Measurements from ENCODE around the gene BANP. TPM values are rescaled to one million over a fixed set of nuclear protein-coding genes. Genes with fewer than 3 reads are reported as not detected.
"Not testable (repeated sequence)": the region's sequence is repeated elsewhere in the genome, so short reads cannot be mapped to it uniquely, and the experiment has no call there.

The BANP gene
- 14.9 and 16.7 TPM in 2 replicates for total RNA-seq (2014; rRNA removed; shearing (Covaris generic); ENCODE audit: low replicate concordance)

- DNase-seq (ENCODE audit: low read depth), result peak; percentile 99
- in situ Hi-C loops (cut with HindIII; ENCODE audit: low pct_unique_long_range_greater_than_20kb, low sequenced_read_pairs), result loop anchor here (25.0 kb wide), 1 partner anchor 336 kb away; no protein-coding TSS in a partner anchor
Measured at GRCh38 chr16:87950765-87951551, at the start of gene BANP. Gene BANP (plus strand): TSS chr16:87951434. CDS start chr16:87975116, 23,682 bp downstream.

- DNase-seq (ENCODE audit: low read depth); in situ Hi-C loops (cut with HindIII; ENCODE audit: low pct_unique_long_range_greater_than_20kb, low sequenced_read_pairs): not testable (repeated sequence)
Measured at GRCh38 chr16:87904963-87905362, 46.3 kb upstream of the BANP start.

- in situ Hi-C loops (cut with HindIII; ENCODE audit: low pct_unique_long_range_greater_than_20kb, low sequenced_read_pairs); DNase-seq (ENCODE audit: low read depth): not testable (repeated sequence)
Measured at GRCh38 chr16:87905521-87905920, 45.7 kb upstream of the BANP start.

- DNase-seq (ENCODE audit: low read depth); in situ Hi-C loops (cut with HindIII; ENCODE audit: low pct_unique_long_range_greater_than_20kb, low sequenced_read_pairs): not testable (repeated sequence)
Measured at GRCh38 chr16:87908101-87908500, 43.1 kb upstream of the BANP start.

GRCh38 chr16:87909203-87909935, 41.9 kb upstream of the BANP start:
- in situ Hi-C loops (cut with HindIII; ENCODE audit: low pct_unique_long_range_greater_than_20kb, low sequenced_read_pairs), result not testable (repeated sequence)
- DNase-seq (ENCODE audit: low read depth), result peak; percentile 32

- in situ Hi-C loops (cut with HindIII; ENCODE audit: low pct_unique_long_range_greater_than_20kb, low sequenced_read_pairs); DNase-seq (ENCODE audit: low read depth): not testable (repeated sequence)
Measured at GRCh38 chr16:87911106-87911763, 40.0 kb upstream of the BANP start.

GRCh38 chr16:87912691-87913090, 38.5 kb upstream of the BANP start:
- in situ Hi-C loops (cut with HindIII; ENCODE audit: low pct_unique_long_range_greater_than_20kb, low sequenced_read_pairs); DNase-seq (ENCODE audit: low read depth): not testable (repeated sequence)

GRCh38 chr16:87914021-87914725, 37.1 kb upstream of the BANP start:
- DNase-seq (ENCODE audit: low read depth); in situ Hi-C loops (cut with HindIII; ENCODE audit: low pct_unique_long_range_greater_than_20kb, low sequenced_read_pairs): not testable (repeated sequence)

GRCh38 chr16:87914812-87915211, 36.4 kb upstream of the BANP start:
- no peak for DNase-seq (ENCODE audit: low read depth)
- in situ Hi-C loops (cut with HindIII; ENCODE audit: low pct_unique_long_range_greater_than_20kb, low sequenced_read_pairs), result no loop called here

GRCh38 chr16:87917503-87917902, 33.7 kb upstream of the BANP start:
- no peak for DNase-seq (ENCODE audit: low read depth)
- in situ Hi-C loops (cut with HindIII; ENCODE audit: low pct_unique_long_range_greater_than_20kb, low sequenced_read_pairs), result no loop called here

- no peak for DNase-seq (ENCODE audit: low read depth)
- in situ Hi-C loops (cut with HindIII; ENCODE audit: low pct_unique_long_range_greater_than_20kb, low sequenced_read_pairs), result no loop called here
Measured at GRCh38 chr16:87918338-87918737, 32.9 kb upstream of the BANP start.

GRCh38 chr16:87918866-87919680, 32.2 kb upstream of the BANP start:
- in situ Hi-C loops (cut with HindIII; ENCODE audit: low pct_unique_long_range_greater_than_20kb, low sequenced_read_pairs), result no loop called here
- DNase-seq (ENCODE audit: low read depth), result no peak

- in situ Hi-C loops (cut with HindIII; ENCODE audit: low pct_unique_long_range_greater_than_20kb, low sequenced_read_pairs), result no loop called here
- DNase-seq (ENCODE audit: low read depth), result no peak
Measured at GRCh38 chr16:87919681-87919994, 31.6 kb upstream of the BANP start.

- in situ Hi-C loops (cut with HindIII; ENCODE audit: low pct_unique_long_range_greater_than_20kb, low sequenced_read_pairs), result no loop called here
- peak; percentile 18 for DNase-seq (ENCODE audit: low read depth)
Measured at GRCh38 chr16:87921236-87921773, 29.9 kb upstream of the BANP start.

GRCh38 chr16:87922250-87922871, 28.9 kb upstream of the BANP start:
- no peak for DNase-seq (ENCODE audit: low read depth)
- in situ Hi-C loops (cut with HindIII; ENCODE audit: low pct_unique_long_range_greater_than_20kb, low sequenced_read_pairs), result no loop called here

GRCh38 chr16:87924041-87924810, 27.0 kb upstream of the BANP start:
- in situ Hi-C loops (cut with HindIII; ENCODE audit: low pct_unique_long_range_greater_than_20kb, low sequenced_read_pairs), result no loop called here
- peak; percentile 92 for DNase-seq (ENCODE audit: low read depth)
